GM12865 (cell line): Measurements from ENCODE around the gene SETD3.

Experiments used
- DNase-seq: peaks from one replicate; pipeline ENCODE4 v3.0.0; 2010; ENCODE audit warnings: low read depth
- H3K4me3 ChIP-seq: 2 replicates; pipeline ENCODE4 v1.5.1; 2011; ENCODE audit warnings: mild to moderate bottlenecking, low read depth, low read length, control low read depth
- CTCF ChIP-seq: IDR thresholded peaks from 2 replicates; pipeline ENCODE4 v1.5.1; 2011; ENCODE audit warnings: low read length, control low read depth, low read depth, inconsistent platforms; ENCODE audit not compliant: insufficient read depth; ENCODE audit errors: missing control alignments

Gene SETD3

GRCh38 chr14:99520571-99521081 lies 40.0 kb upstream of the SETD3 start:
- TF ChIP-seq CTCF: no peak
- DNase-seq: no peak
- H3K4me3 ChIP-seq: no peak overlapping the region

GRCh38 chr14:99519931-99520421 lies 39.3 kb upstream of the SETD3 start:
- TF ChIP-seq CTCF: no peak

GRCh38 chr14:99519347-99519881 lies 38.8 kb upstream of the SETD3 start:
- DNase-seq: no peak
- no peak for TF ChIP-seq CTCF
- no peak overlapping the region for H3K4me3 ChIP-seq

More at GRCh38 chr14:99519931-99520421, 39.3 kb upstream of the SETD3 start:
- H3K4me3 ChIP-seq: no peak overlapping the region
- DNase-seq: no peak

GRCh38 chr14:99518441-99519346 lies 38.0 kb upstream of the SETD3 start:
- peak; percentile 96 for TF ChIP-seq CTCF
- peak; percentile 76 for DNase-seq
- no peak overlapping the region for H3K4me3 ChIP-seq

- no peak for DNase-seq
- H3K4me3 ChIP-seq: no peak overlapping the region
- no peak for TF ChIP-seq CTCF
These were observed 37.2 kb upstream of the SETD3 start for GRCh38 chr14:99517643-99518381.

- no peak for DNase-seq
- no peak for TF ChIP-seq CTCF
- no peak overlapping the region for H3K4me3 ChIP-seq
These were observed 36.4 kb upstream of the SETD3 start for GRCh38 chr14:99516871-99517642.
